Mammary microvascular endothelial cell (primary cell): Measurements from ENCODE around the gene CT55. TPM values are rescaled to one million over a fixed set of nuclear protein-coding genes. Genes with fewer than 3 reads are reported as not detected.

Experiments
- total RNA-seq: library from RNA; depleted of rRNA; stranded (reverse); fragments of >200 nt; gene quantifications from 2 replicates; pipeline ENCODE4 v1.2.3, GENCODE V29; 2015

CT55 gene, protein sequence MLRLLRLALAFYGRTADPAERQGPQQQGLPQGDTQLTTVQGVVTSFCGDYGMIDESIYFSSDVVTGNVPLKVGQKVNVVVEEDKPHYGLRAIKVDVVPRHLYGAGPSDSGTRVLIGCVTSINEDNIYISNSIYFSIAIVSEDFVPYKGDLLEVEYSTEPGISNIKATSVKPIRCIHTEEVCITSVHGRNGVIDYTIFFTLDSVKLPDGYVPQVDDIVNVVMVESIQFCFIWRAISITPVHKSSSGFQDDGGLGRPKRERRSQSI
- total RNA-seq = not detected in 2 replicates

DNA sequence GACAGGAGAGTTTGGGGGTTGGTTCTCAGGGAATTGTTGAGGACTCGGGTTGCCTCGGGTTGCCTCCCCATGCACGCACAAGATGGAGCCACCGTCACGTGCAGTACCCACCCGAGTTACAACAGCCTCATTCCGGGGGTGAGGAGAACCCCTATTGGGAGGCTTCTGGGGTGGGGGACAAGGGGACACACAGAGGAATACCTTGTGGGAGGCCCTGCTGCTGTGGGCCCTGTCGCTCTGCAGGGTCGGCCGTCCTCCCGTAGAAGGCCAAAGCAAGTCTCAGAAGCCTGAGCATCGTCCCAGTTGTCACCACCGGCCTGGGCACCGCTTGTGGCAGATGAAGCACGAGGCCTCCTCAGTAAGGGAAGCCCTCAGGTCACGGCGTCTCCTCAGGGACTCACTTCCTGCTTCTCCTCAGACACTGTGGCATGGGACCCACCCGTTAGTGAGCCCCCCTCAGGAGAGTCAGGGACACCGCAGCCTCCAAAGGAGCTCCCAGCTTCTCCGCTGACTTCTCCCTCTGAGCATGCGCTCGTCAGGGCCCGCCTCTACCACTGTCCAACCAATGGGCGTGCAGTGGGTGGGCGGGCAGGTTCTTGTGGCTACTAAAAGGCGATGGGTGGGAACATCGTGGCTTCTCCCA lies at the start of gene CT55:
Gene CT55 (minus strand): TSS at position 522 of the 643 bp plus-strand sequence. CDS start 227 bp downstream, at position 295.

GRCh38 chrX:135120056-135120576 lies 51.1 kb downstream of the CT55 start, which contains the start of gene ETDB:
TSS of gene ETDB (minus strand) at chrX:135120526. CDS start at chrX:135119261, 1,265 bp downstream.

Other genes starting within 250 kb of the CT55 start
- 1.5 and 3.3 TPM in 2 replicates for gene SMIM10, start 180.4 kb downstream of the CT55 start, total RNA-seq
- gene RTL8B, start 148.9 kb downstream of the CT55 start, total RNA-seq = 13.4 and 13.6 TPM in 2 replicates
- 114 and 116 TPM in 2 replicates for gene RTL8C, start 139.0 kb downstream of the CT55 start, total RNA-seq
- 26.7 and 38.4 TPM in 2 replicates for gene RTL8A, start 119.3 kb downstream of the CT55 start, total RNA-seq
- 0.07 and 0.10 TPM in 2 replicates for gene SMIM10L2B, start 72.7 kb downstream of the CT55 start, total RNA-seq
- gene ETDB, start 50.9 kb downstream of the CT55 start, total RNA-seq = not detected in 2 replicates
- not detected in 2 replicates for gene ETDA, start 80.7 kb upstream of the CT55 start, total RNA-seq
- gene ETDC, start 138.1 kb upstream of the CT55 start, total RNA-seq = not detected in 2 replicates
- 3.7 and 4.5 TPM in 2 replicates for gene ZNF75D, start 172.7 kb upstream of the CT55 start, total RNA-seq
- 3.4 and 3.5 TPM in 2 replicates for gene ZNF449, start 173.4 kb upstream of the CT55 start, total RNA-seq